BJ (cell line): ENCODE results near the gene KRTAP5-2. TPM values are rescaled to one million over a fixed set of nuclear protein-coding genes. Genes with fewer than 3 reads are reported as not detected.

ENCODE experiments used
- CTCF ChIA-PET: fragments of 350-600 bp; formaldehyde crosslinking; extraction: SDS; loops from one replicate; lab custom pipeline; 2021; ENCODE audit warnings: antibody characterized with exemption, inconsistent platforms; lab: Yijun Ruan, JAX
- POLR2A ChIA-PET: fragments of 300-600 bp; sonication (Branson Sonifier 250); formaldehyde crosslinking; extraction: SDS; loops from one replicate; lab custom pipeline; 2021; ENCODE audit warnings: antibody characterized with exemption; lab: Charles Lee
- DNase-seq: peaks from one replicate; pipeline ENCODE4 v3.0.0-alpha.2; 2011; ENCODE audit warnings: low read depth
- H3K27me3 ChIP-seq: 2 replicates; pipeline ENCODE4 v1.6.0; 2011; ENCODE audit warnings: low read length; ENCODE audit not compliant: control insufficient read depth, insufficient read depth
- H3K36me3 ChIP-seq: 2 replicates; pipeline ENCODE4 v1.5.1; 2011; ENCODE audit warnings: low read length; ENCODE audit not compliant: control insufficient read depth, insufficient read depth
- H3K4me3 ChIP-seq: 2 replicates; pipeline ENCODE4 v1.5.1; 2011; ENCODE audit warnings: low read depth, mild to moderate bottlenecking, control low read depth, low read length
- CTCF ChIP-seq: IDR thresholded peaks from 2 replicates; pipeline ENCODE4 v1.5.1; 2011; ENCODE audit warnings: low read depth, mild to moderate bottlenecking, control low read depth, inconsistent platforms, low read length, moderate library complexity; ENCODE audit not compliant: insufficient read depth
- polyA plus RNA-seq: library from polyadenylated mRNA; depleted of rRNA; stranded (reverse); fragments of >200 nt; gene quantifications from 2 replicates; pipeline ENCODE4 v1.2.3, GENCODE V29; 2011

The KRTAP5-2 gene
- polyA plus RNA-seq, 1 experiment = not detected

DNA sequence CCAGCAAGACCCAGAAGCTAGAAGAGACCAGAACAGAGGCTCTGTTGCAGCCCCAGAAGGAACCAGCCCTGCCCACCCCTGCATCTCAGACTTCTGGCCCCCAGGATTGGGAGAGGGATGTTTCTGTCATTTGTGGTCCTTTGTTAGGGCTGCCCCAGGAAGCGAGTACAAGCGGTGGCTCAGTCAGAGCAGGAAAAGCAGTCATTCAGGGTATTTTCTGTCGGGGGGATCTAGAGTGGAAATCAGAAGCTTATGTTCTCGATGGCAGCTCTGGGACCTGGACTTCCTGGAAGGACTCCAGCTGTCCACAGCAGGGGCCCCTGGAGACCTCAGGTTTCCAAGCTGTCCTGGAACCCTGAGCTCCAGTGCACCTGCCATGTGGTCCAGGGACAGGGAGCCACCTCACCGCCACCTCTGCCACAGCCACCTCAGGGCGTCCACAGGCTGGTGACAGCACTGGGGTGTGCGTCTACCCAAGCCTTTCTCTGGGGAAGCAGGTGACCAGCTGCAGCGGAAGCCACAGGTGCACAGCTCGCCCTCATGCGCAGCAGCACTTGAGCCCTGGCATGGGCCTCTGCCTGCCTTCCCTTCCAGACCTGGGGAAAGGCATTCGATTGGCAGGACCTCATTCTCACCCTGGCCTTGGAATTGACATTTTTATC lies 34.1 kb upstream of the KRTAP5-2 start:
- Histone ChIP-seq H3K27me3 (peaks cover 23% of the 10 kb centered on the region), H3K4me3 (no peak overlapping the region), H3K36me3 (no peaks in the 10 kb centered on the region)
- TF ChIP-seq CTCF = no peak
- POLR2A ChIA-PET = interaction anchor here (0.6 kb wide), 1 partner anchor 1270 kb away, joined by 13 read pairs; a partner anchor contains a TSS
- CTCF ChIA-PET = interaction anchor here (0.6 to 5.5 kb wide), 8 partner anchors 10 to 397 kb away, joined by 3 to 65 read pairs (median 5); no protein-coding TSS in a partner anchor
- no peak for DNase-seq

GRCh38 chr11:1631066-1631568 lies 33.0 kb upstream of the KRTAP5-2 start:
- peaks cover 21% of the 10 kb centered on the region for H3K27me3 ChIP-seq
- CTCF ChIA-PET = interaction anchor here (0.6 to 5.5 kb wide), 8 partner anchors 11 to 398 kb away, joined by 3 to 65 read pairs (median 6); no protein-coding TSS in a partner anchor

GRCh38 chr11:1630271-1630670 lies 32.2 kb upstream of the KRTAP5-2 start:
- CTCF ChIA-PET = interaction anchor here (0.7 to 5.5 kb wide), 6 partner anchors 12 to 84 kb away, joined by 3 to 65 read pairs (median 4); no protein-coding TSS in a partner anchor
- no peak for DNase-seq
- TF ChIP-seq CTCF = no peak
- Histone ChIP-seq H3K36me3 (no peaks in the 10 kb centered on the region), H3K4me3 (no peak overlapping the region), H3K27me3 (peaks cover 21% of the 10 kb centered on the region)
- POLR2A ChIA-PET = no interaction called here

More at GRCh38 chr11:1631066-1631568, 33.0 kb upstream of the KRTAP5-2 start:
- Histone ChIP-seq H3K4me3 (no peak overlapping the region), H3K36me3 (no peaks in the 10 kb centered on the region)
- POLR2A ChIA-PET = no interaction called here
- TF ChIP-seq CTCF = no peak
- DNase-seq = no peak

DNA sequence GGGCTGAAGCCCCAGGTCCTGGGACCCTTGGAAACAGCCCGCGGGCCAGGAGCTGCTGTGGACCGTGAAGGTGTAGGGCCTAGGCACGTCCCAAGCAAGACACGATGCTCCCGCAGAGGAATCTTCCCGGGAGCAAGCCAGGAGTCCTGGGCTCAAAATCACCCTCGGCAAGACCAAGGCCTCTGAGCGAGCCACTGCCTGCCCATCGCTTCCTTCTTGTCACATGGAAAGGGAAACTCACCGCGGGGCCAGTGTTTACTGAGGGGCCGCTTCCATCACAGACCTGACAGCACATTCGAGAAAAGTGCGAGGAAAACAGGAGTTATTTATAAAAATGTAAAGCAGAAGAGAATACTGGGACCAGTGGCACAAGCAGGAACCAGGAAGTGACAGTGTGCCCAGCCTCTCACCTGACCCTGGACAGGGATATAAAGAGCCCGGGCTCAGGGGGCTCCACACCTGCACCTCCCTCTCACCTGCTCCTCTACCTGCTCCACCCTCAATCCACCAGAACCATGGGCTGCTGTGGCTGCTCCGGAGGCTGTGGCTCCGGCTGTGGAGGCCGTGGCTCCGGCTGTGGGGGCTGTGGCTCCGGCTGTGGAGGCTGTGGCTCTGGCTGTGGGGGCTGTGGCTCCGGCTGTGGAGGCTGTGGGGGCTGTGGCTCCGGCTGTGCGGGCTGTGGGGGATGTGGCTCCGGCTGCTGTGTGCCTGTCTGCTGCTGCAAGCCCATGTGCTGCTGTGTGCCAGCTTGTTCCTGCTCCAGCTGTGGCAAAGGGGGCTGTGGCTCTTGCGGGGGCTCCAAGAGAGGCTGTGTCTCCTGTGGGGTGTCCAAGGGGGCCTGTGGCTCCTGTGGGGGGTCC lies 31.5 kb upstream of the KRTAP5-2 start, which contains the start of gene KRTAP5-5:
Gene KRTAP5-5 (plus strand): TSS at position 450 of the 860 bp plus-strand sequence. CDS start 66 bp downstream, at position 516.
- TF ChIP-seq CTCF = no peak
- CTCF ChIA-PET = interaction anchor here (0.7 to 5.5 kb wide), 9 partner anchors 11 to 67 kb away, joined by 3 to 65 read pairs (median 5); no protein-coding TSS in a partner anchor
- H3K4me3 ChIP-seq = no peak within 1 kb of the TSS
- no peaks in the 10 kb centered on the region for H3K36me3 ChIP-seq
- no peak for DNase-seq
- POLR2A ChIA-PET = no interaction called here
- peaks cover 21% of the 10 kb centered on the region for H3K27me3 ChIP-seq
